GM12872 (cell line): ENCODE results near the gene GATD1.

ENCODE experiments used
- CTCF ChIP-seq: IDR thresholded peaks from 3 replicates; pipeline ENCODE4 v1.5.1; 2011; ENCODE audit warnings: low read depth, mild to moderate bottlenecking, low read length, moderate library complexity; ENCODE audit not compliant: insufficient read depth

The GATD1 gene

DNA sequence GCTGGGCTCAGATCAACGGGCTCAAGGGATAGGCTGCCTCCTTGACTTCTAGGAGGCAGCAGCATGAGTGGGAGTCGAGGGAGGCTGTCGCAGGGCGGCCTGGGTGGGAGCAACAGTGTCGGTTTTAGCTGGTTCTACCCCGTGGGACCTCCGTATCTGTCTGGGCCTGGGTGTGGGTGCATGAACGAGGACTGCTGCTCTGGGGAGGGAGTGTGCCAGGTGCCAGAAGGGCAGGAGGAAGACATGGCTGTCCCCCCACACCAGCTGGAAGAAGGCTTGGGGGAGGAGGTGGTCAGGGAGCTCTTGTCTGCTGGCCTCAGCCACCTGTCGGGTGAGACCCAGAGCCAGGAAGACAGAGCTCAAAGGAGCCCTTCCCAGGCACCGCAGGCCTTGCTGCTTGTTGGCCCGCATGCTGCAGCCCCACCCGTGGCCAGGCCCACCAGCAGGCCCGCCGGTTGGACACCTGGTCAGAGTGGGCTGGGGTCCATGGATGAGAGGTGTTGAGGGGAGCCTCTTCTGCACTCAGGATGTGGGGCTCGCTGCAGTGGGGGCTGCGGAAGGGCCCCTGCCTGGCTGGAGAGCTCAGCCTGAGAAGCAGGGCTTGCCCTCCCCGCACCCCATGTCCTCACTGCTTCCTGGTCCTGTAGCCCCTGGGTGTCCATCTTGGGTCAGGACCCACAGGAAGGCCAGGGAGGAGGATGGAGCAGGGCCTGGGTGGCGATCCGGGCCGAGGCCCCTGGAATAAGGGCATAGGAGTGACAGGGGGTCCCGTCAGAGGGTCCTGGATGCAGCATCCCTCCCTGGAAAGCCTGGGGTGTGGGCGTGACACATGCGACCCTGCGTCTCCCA is 9.2 kb upstream of the GATD1 start:
- no peak for TF ChIP-seq CTCF

DNA sequence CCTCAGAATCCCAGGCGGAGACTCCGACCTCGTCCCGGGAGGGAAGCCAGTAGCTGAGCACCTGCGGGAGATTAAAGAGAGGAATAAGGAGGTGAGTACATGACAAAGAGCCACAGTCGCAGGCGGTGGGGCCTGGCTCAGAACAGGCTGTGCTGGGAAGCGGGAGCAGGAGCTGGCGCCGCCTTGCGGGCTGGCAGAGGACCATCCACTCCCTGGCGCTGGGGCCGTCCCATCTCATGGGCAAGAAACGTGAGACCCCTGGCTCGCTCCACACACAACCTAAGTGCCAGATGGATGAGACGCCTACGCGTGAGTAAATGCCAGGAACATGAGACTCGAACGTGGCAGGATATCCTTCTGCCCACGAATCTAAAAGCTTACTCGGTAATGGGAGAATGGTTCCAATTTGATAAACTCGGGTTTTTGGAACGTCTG is 6.3 kb upstream of the GATD1 start:
- peak; percentile 68 for TF ChIP-seq CTCF

- no peak for TF ChIP-seq CTCF
Observed at GRCh38 chr11:782264-783174, 5.2 kb upstream of the GATD1 start.

- no peak for TF ChIP-seq CTCF
Observed at GRCh38 chr11:779955-780532, 2.8 kb upstream of the GATD1 start.

DNA sequence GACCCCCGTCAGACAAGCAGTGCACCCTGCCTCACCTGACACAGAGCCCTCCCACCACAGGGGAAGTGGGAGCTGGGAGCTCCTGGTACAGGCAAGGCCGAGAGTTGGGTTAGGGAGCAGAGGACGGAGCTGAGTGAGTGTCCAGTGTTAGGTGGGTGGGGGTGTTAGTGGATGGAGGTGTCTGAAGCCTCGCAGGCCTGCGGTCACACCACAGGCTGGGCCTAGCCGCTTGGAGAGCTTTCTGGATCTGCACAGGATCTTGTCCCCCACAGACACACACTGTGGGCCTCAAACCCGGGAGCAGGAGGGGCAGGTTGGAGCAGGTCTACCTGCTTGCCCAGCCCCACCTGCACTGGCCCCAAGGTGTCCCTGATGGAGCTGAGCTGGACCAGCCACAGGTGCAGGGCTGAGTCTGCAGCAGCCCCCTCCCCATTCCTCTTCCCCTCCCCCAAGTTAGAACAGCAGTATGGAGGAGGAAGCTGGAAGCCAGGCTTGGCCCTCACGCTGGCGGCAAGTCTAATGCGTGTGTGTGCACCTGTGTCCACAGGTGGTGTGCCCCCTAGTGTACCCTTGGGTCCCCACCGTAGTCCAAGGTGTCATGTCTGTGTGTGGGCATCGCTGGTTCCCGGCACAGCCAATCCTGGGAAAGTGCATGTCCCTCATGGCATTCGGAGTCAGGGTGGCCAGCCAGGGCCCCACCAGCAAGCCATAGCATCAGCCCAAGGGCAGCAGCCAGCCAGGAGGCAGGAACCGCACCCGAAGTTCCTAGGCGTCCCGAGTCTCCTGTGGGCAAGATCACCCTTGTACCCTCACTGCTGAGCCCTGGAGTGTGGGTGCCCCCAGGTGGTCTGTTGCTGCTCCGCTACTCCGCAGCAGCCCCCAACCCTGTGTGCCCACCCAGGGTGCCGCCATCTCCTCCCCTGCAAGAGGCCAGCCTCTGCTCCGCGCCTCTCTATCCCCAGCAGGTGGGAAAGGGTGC is 2.0 kb upstream of the GATD1 start:
- TF ChIP-seq CTCF, result no peak

- no peak; the same call in 2 of the 3 replicates for TF ChIP-seq CTCF
Observed at GRCh38 chr11:776561-777287, 563 bp downstream of the GATD1 start.
